PC-3 (cell line): ENCODE results near the gene CD160. TPM values are rescaled to one million over a fixed set of nuclear protein-coding genes. Genes with fewer than 3 reads are reported as not detected.

ENCODE experiments used
- ATAC-seq: fragments of 200-7000 bp; cut with Tn5 transposase; 2 replicates; pipeline ENCODE4 v1.9.1; 2020; ENCODE audit warnings: mild to moderate bottlenecking, moderate library complexity
- BruUV-seq: library from RNA; stranded (reverse); fragments of 400-500 nt; replicated peaks from 2 replicates; lab custom pipeline; 2021; lab: Mats Ljungman, UMichigan
- CTCF ChIA-PET: fragments of 300-600 bp; sonication (Branson Sonifier 250); formaldehyde crosslinking; loops from one replicate; lab custom pipeline; 2022; ENCODE audit warnings: antibody characterized with exemption; lab: Charles Lee
- POLR2A ChIA-PET: fragments of 300-600 bp; sonication (Branson Sonifier 250); formaldehyde crosslinking; loops from one replicate; lab custom pipeline; 2022; ENCODE audit warnings: antibody characterized with exemption; ENCODE audit not compliant: unreplicated experiment; lab: Charles Lee
- DNase-seq: peaks from one replicate; pipeline ENCODE4 v3.0.0-alpha.2; 2015
- H2AFZ ChIP-seq: fragments of 300-600 bp; sonication (generic); 2 replicates; pipeline ENCODE4 v1.6.0; 2016; ENCODE audit warnings: antibody characterized with exemption, low read length
- H3F3A ChIP-seq: fragments of 300-600 bp; sonication (generic); one replicate; pipeline ENCODE4 v1.6.0; 2017; ENCODE audit warnings: antibody characterized with exemption, low read length, control low read depth, mild to moderate bottlenecking; ENCODE audit not compliant: unreplicated experiment
- H3K27ac ChIP-seq: fragments of 300-600 bp; sonication (generic); 2 replicates; pipeline ENCODE4 v1.5.1; 2016; ENCODE audit warnings: mild to moderate bottlenecking, low read length
- H3K27me3 ChIP-seq: fragments of 300-600 bp; sonication (generic); 2 replicates; pipeline ENCODE4 v1.6.1; 2016; ENCODE audit warnings: low read length, mixed read lengths
- H3K36me3 ChIP-seq: fragments of 300-600 bp; sonication (generic); 2 replicates; pipeline ENCODE4 v1.6.1; 2016; ENCODE audit warnings: low read depth, mixed run types, low read length, mixed read lengths
- H3K4me1 ChIP-seq: fragments of 300-600 bp; sonication (generic); 2 replicates; pipeline ENCODE4 v1.5.1; 2016; ENCODE audit warnings: low read length; ENCODE audit not compliant: insufficient read depth
- H3K4me2 ChIP-seq: fragments of 300-600 bp; sonication (generic); 2 replicates; pipeline ENCODE4 v1.6.0; 2016; ENCODE audit warnings: low read length
- H3K4me3 ChIP-seq: fragments of 300-600 bp; sonication (generic); 2 replicates; pipeline ENCODE4 v1.5.1; 2016; ENCODE audit warnings: mild to moderate bottlenecking, low read length, mixed read lengths
- H3K79me2 ChIP-seq: fragments of 300-600 bp; sonication (generic); 2 replicates; pipeline ENCODE4 v1.6.1; 2017; ENCODE audit warnings: low read length, mixed read lengths
- H3K9ac ChIP-seq: fragments of 300-600 bp; sonication (generic); 2 replicates; pipeline ENCODE4 v1.6.0; 2016; ENCODE audit warnings: mild to moderate bottlenecking, low read length
- H3K9me2 ChIP-seq: fragments of 300-600 bp; sonication (generic); replicated peaks from 2 replicates; pipeline ENCODE4 v1.6.1; 2016; ENCODE audit warnings: mixed run types, low read length, mixed read lengths
- H3K9me3 ChIP-seq: fragments of 300-600 bp; sonication (generic); 2 replicates; pipeline ENCODE4 v1.6.1; 2016; ENCODE audit warnings: low read length, mixed read lengths
- H4K20me1 ChIP-seq: fragments of 300-600 bp; sonication (generic); 2 replicates; pipeline ENCODE4 v1.6.1; 2016; ENCODE audit warnings: low read length, mixed read lengths
- EZH2 ChIP-seq: fragments of 300-600 bp; sonication (generic); IDR thresholded peaks from one replicate; pipeline ENCODE4 v1.6.1; 2017; ENCODE audit warnings: antibody characterized with exemption, mild to moderate bottlenecking, low read length; ENCODE audit not compliant: unreplicated experiment
- EZH2phosphoT487 ChIP-seq: fragments of 300-600 bp; sonication (generic); IDR thresholded peaks from 2 replicates; pipeline ENCODE4 v1.6.1; 2018; ENCODE audit warnings: mild to moderate bottlenecking, antibody characterized with exemption, low read length, borderline replicate concordance
- intact Hi-C: fragments of 100-400 bp; cut with micrococcal nuclease; formaldehyde crosslinking; loops from 2 replicates; pipeline ENCODE4 v1.9.0; 2023
- total RNA-seq: library from RNA; depleted of rRNA; stranded (reverse); fragments of >200 nt; gene quantifications from 2 replicates; pipeline ENCODE4 v1.2.3, GENCODE V29; 2014
- TF ChIP-seq, protein P1 (sequence below): fragments of 300-600 bp; sonication (generic); conservative IDR thresholded peaks from 2 replicates; pipeline ENCODE4 v1.5.1; 2017; ENCODE audit warnings: antibody characterized with exemption, low read depth, mild to moderate bottlenecking, low read length

Gene CD160
- total RNA-seq, 1 experiment from 2014 or later = not detected

- TF ChIP-seq EZH2phosphoT487 = no peak
- Histone ChIP-seq H3K4me3 (no peak overlapping the region), H3K9me2 (no peaks in the 10 kb centered on the region), H4K20me1 (no peaks in the 10 kb centered on the region), H3K4me2 (no peak overlapping the region), H3K9ac (no peak overlapping the region), H3K9me3 (no peaks in the 10 kb centered on the region), H3F3A (no peaks in the 10 kb centered on the region), H3K27ac (no peak overlapping the region), H3K79me2 (no peaks in the 10 kb centered on the region), H3K4me1 (peaks cover 5% of the 10 kb centered on the region), H2AFZ (no peak overlapping the region), H3K27me3 (no peaks in the 10 kb centered on the region), H3K36me3 (no peaks in the 10 kb centered on the region)
- no peak for DNase-seq
- POLR2A ChIA-PET = no interaction called here
- no peak for ATAC-seq
- CTCF ChIA-PET = no interaction called here
- BruUV-seq = no TSS peak
- intact Hi-C loops = no loop called here
These were observed 23.3 kb upstream of the CD160 start for GRCh38 chr1:145695821-145696629.

GRCh38 chr1:145696630-145696960, 22.7 kb upstream of the CD160 start:
- Histone ChIP-seq H3K27ac (no peak overlapping the region), H3F3A (no peaks in the 10 kb centered on the region), H3K36me3 (no peaks in the 10 kb centered on the region), H3K9me2 (no peaks in the 10 kb centered on the region), H3K4me2 (no peak overlapping the region), H4K20me1 (no peaks in the 10 kb centered on the region), H2AFZ (no peak overlapping the region), H3K9ac (no peak overlapping the region), H3K4me1 (no peaks in the 10 kb centered on the region), H3K9me3 (no peaks in the 10 kb centered on the region), H3K4me3 (no peak overlapping the region), H3K27me3 (no peaks in the 10 kb centered on the region), H3K79me2 (no peaks in the 10 kb centered on the region)
- DNase-seq (no peak), ATAC-seq (no peak)
- ChIA-PET CTCF (no interaction called here), POLR2A (no interaction called here)
- no TSS peak for BruUV-seq
- intact Hi-C loops = no loop called here
- TF ChIP-seq EZH2 = no peak

- ATAC-seq (no peak), DNase-seq (no peak)
- TF ChIP-seq, protein P1, sequence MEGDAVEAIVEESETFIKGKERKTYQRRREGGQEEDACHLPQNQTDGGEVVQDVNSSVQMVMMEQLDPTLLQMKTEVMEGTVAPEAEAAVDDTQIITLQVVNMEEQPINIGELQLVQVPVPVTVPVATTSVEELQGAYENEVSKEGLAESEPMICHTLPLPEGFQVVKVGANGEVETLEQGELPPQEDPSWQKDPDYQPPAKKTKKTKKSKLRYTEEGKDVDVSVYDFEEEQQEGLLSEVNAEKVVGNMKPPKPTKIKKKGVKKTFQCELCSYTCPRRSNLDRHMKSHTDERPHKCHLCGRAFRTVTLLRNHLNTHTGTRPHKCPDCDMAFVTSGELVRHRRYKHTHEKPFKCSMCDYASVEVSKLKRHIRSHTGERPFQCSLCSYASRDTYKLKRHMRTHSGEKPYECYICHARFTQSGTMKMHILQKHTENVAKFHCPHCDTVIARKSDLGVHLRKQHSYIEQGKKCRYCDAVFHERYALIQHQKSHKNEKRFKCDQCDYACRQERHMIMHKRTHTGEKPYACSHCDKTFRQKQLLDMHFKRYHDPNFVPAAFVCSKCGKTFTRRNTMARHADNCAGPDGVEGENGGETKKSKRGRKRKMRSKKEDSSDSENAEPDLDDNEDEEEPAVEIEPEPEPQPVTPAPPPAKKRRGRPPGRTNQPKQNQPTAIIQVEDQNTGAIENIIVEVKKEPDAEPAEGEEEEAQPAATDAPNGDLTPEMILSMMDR = no peak
- CTCF ChIA-PET = no interaction called here
- H3F3A ChIP-seq = no peaks in the 10 kb centered on the region
- no peaks in the 10 kb centered on the region for H3K79me2 ChIP-seq
- BruUV-seq = no TSS peak
- H3K36me3 ChIP-seq = no peaks in the 10 kb centered on the region
- H3K27ac ChIP-seq = no peak overlapping the region
- H3K4me1 ChIP-seq = peaks cover 11% of the 10 kb centered on the region
- intact Hi-C loops = no loop called here
- no peaks in the 10 kb centered on the region for H3K9me3 ChIP-seq
- H2AFZ ChIP-seq = no peak overlapping the region
- H3K4me2 ChIP-seq = no peak overlapping the region
- H3K9me2 ChIP-seq = no peaks in the 10 kb centered on the region
- no peaks in the 10 kb centered on the region for H3K27me3 ChIP-seq
- H3K9ac ChIP-seq = no peak overlapping the region
- H3K4me3 ChIP-seq = no peak overlapping the region
- no peaks in the 10 kb centered on the region for H4K20me1 ChIP-seq
- POLR2A ChIA-PET = no interaction called here
These were observed 17.9 kb upstream of the CD160 start for GRCh38 chr1:145701306-145701862.
